Neuron (in vitro differentiated cells): ENCODE results near the gene KLHL3.

Source experiments
- H2AFZ ChIP-seq: one replicate; pipeline ENCODE4 v1.6.1; 2013; ENCODE audit warnings: low read depth, mild to moderate bottlenecking, inconsistent platforms, low read length, moderate library complexity
- H3K27me3 ChIP-seq: one replicate; pipeline ENCODE4 v1.6.1; 2013; ENCODE audit warnings: low read length; ENCODE audit not compliant: insufficient read depth
- H3K36me3 ChIP-seq: one replicate; pipeline ENCODE4 v1.6.1; 2013; ENCODE audit warnings: low read length; ENCODE audit not compliant: insufficient read depth
- H3K4me1 ChIP-seq: one replicate; pipeline ENCODE4 v1.6.1; 2013; ENCODE audit warnings: low read length; ENCODE audit not compliant: insufficient read depth
- H3K4me3 ChIP-seq: 2 replicates; pipeline ENCODE4 v1.5.1; 2013; ENCODE audit warnings: mild to moderate bottlenecking, low read length, moderate library complexity
- H3K9me3 ChIP-seq: one replicate; pipeline ENCODE4 v1.6.1; 2013; ENCODE audit warnings: low read length

KLHL3 gene

GRCh38 chr5:137598399-137598798, 137.5 kb downstream of the KLHL3 start:
- no peak overlapping the region for H2AFZ ChIP-seq
- no peaks in the 10 kb centered on the region for H3K36me3 ChIP-seq
- no peaks in the 10 kb centered on the region for H3K4me1 ChIP-seq
- H3K4me3 ChIP-seq = no peak overlapping the region
- H3K9me3 ChIP-seq = no peaks in the 10 kb centered on the region
- peaks cover 30% of the 10 kb centered on the region for H3K27me3 ChIP-seq

- Histone ChIP-seq H3K27me3 (peaks cover 22% of the 10 kb centered on the region), H2AFZ (no peak overlapping the region), H3K9me3 (no peaks in the 10 kb centered on the region), H3K4me1 (no peaks in the 10 kb centered on the region), H3K36me3 (no peaks in the 10 kb centered on the region), H3K4me3 (no peak overlapping the region)
Measured at GRCh38 chr5:137596941-137597340, 138.9 kb downstream of the KLHL3 start.

GRCh38 chr5:137595396-137596079, 140.4 kb downstream of the KLHL3 start:
- peaks cover 12% of the 10 kb centered on the region for H3K27me3 ChIP-seq
- no peaks in the 10 kb centered on the region for H3K36me3 ChIP-seq
- no peak overlapping the region for H3K4me3 ChIP-seq
- no peaks in the 10 kb centered on the region for H3K9me3 ChIP-seq
- no peaks in the 10 kb centered on the region for H3K4me1 ChIP-seq
- H2AFZ ChIP-seq = no peak overlapping the region

DNA sequence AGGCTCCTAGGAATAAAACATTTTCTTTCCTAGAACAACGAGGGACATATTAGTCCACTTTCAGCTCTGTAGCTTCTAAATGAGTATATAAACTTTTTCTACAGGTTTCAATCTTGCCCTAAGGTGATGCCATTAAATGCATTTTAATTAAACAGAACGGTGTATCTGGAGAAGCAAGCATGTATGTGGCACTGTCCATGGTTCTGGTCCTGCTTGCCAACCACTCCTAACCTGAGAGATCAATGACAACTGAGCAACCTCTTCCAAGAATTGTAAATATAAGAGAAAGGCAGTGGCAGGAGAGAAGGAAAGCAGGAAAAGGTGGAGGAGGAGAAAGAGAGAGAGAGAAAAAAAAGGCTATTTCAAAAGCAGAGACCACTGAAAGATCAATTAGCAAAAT, 141.2 kb downstream of the KLHL3 start:
- H3K9me3 ChIP-seq = no peaks in the 10 kb centered on the region
- H3K4me3 ChIP-seq = no peak overlapping the region
- H3K27me3 ChIP-seq = peaks cover 13% of the 10 kb centered on the region
- H3K36me3 ChIP-seq = no peaks in the 10 kb centered on the region
- no peaks in the 10 kb centered on the region for H3K4me1 ChIP-seq
- no peak overlapping the region for H2AFZ ChIP-seq

GRCh38 chr5:137592317-137592716, 143.6 kb downstream of the KLHL3 start:
- no peaks in the 10 kb centered on the region for H3K4me1 ChIP-seq
- H3K4me3 ChIP-seq = no peak overlapping the region
- H2AFZ ChIP-seq = no peak overlapping the region
- H3K9me3 ChIP-seq = no peaks in the 10 kb centered on the region
- H3K27me3 ChIP-seq = peaks cover 6% of the 10 kb centered on the region
- no peaks in the 10 kb centered on the region for H3K36me3 ChIP-seq

DNA sequence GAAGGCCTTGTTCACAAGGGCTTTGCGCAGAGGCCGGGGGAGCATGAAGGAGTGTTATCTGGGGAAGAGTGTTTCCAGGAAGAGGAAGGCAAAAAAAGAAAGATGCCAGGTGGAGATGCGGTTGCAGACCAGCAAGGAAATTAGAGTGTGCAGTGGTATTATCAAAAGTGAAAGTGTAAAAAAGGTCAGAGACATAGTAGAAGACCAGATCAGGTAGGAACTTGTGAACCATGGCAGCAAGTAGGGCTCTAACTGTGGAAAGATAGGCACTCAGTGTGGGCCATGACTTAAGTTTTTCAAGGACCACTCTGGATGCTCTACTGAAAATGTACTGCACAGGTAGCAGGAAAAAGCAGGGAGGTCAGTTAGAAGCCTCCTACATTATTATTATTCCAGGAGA, 146.7 kb downstream of the KLHL3 start:
- Histone ChIP-seq H3K27me3 (peaks cover 2% of the 10 kb centered on the region), H2AFZ (no peak overlapping the region), H3K4me3 (no peak overlapping the region), H3K4me1 (no peaks in the 10 kb centered on the region), H3K9me3 (no peaks in the 10 kb centered on the region), H3K36me3 (no peaks in the 10 kb centered on the region)

GRCh38 chr5:137587919-137588318, 148.0 kb downstream of the KLHL3 start:
- H3K4me1 ChIP-seq = no peaks in the 10 kb centered on the region
- H3K4me3 ChIP-seq = no peak overlapping the region
- no peaks in the 10 kb centered on the region for H3K36me3 ChIP-seq
- peaks cover 7% of the 10 kb centered on the region for H3K27me3 ChIP-seq
- no peak overlapping the region for H2AFZ ChIP-seq
- no peaks in the 10 kb centered on the region for H3K9me3 ChIP-seq

DNA sequence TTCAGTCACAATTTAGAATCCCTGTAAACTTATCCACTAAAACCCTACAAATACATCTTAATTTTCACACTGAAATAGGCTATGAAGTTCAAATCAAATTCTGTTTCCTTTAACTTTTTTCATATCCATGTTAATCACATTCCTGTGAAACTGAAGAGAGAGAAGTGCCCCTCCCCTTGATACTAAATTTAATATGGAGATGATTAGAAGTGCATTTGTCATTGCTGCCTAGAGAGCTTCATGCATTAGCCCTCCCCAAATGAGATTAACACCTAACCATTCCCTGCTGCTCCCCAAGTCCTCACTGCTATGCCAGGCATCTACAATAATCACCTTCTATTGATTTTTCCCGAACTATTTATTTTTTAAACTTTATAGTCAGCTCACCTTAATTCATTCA, 151.6 kb downstream of the KLHL3 start:
- Histone ChIP-seq H3K9me3 (no peaks in the 10 kb centered on the region), H3K36me3 (no peaks in the 10 kb centered on the region), H3K27me3 (peaks cover 5% of the 10 kb centered on the region), H3K4me3 (no peak overlapping the region), H2AFZ (no peak overlapping the region), H3K4me1 (no peaks in the 10 kb centered on the region)

DNA sequence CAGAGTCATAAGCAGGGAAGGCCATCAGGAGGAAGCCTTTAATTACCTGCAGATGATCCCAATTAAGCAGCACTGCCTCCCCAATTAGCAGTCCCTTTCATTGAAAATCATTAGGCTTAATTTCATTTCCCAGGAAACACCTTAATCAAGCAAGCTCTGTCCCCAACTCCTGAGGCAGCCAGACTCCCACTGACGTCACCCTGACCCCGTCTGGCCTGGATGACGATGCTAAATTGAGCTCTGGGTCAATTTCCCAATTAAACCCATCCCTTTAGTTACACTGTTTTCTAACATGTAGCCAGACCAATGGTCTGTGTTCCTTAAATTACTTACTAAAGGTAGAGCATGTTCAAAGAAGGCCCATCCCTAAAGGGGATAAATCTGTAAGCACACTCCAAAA, 152.8 kb downstream of the KLHL3 start:
- Histone ChIP-seq H3K9me3 (no peaks in the 10 kb centered on the region), H3K27me3 (peaks cover 5% of the 10 kb centered on the region), H3K4me1 (no peaks in the 10 kb centered on the region), H3K36me3 (no peaks in the 10 kb centered on the region), H2AFZ (no peak overlapping the region), H3K4me3 (no peak overlapping the region)

- Histone ChIP-seq H2AFZ (no peak overlapping the region), H3K36me3 (no peaks in the 10 kb centered on the region), H3K4me3 (no peak overlapping the region), H3K9me3 (no peaks in the 10 kb centered on the region), H3K4me1 (no peaks in the 10 kb centered on the region), H3K27me3 (peaks cover 5% of the 10 kb centered on the region)
Measured at GRCh38 chr5:137582218-137582617, 153.7 kb downstream of the KLHL3 start.

- Histone ChIP-seq H2AFZ (no peak overlapping the region), H3K27me3 (peaks cover 5% of the 10 kb centered on the region), H3K36me3 (no peaks in the 10 kb centered on the region), H3K4me3 (no peak overlapping the region), H3K9me3 (no peaks in the 10 kb centered on the region), H3K4me1 (no peaks in the 10 kb centered on the region)
Measured at GRCh38 chr5:137581776-137582175, 154.1 kb downstream of the KLHL3 start.

DNA sequence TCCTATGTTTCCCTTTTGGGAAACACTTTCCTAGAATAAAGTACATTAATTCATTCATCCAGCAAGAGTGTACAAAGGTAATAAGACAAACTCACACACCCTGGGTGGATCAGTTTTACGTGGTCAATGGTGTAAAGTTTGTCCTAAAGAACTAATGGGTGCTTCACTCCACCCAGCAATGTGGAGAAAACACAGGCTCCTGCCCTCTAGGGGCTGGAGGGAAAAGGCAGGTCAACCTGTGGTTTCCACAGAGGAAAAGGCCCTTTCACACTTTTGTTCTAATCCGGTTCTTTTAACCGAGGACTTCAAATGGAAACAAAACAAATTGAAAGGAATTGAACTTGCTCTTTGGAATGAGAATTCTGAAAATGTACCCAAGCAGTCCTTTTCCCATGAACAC, 155.9 kb downstream of the KLHL3 start:
- no peak overlapping the region for H2AFZ ChIP-seq
- no peaks in the 10 kb centered on the region for H3K4me1 ChIP-seq
- no peak overlapping the region for H3K4me3 ChIP-seq
- H3K9me3 ChIP-seq = no peaks in the 10 kb centered on the region
- peaks cover 5% of the 10 kb centered on the region for H3K27me3 ChIP-seq
- H3K36me3 ChIP-seq = no peaks in the 10 kb centered on the region

GRCh38 chr5:137575847-137576246, 160.0 kb downstream of the KLHL3 start:
- no peaks in the 10 kb centered on the region for H3K4me1 ChIP-seq
- H2AFZ ChIP-seq = no peak overlapping the region
- no peaks in the 10 kb centered on the region for H3K36me3 ChIP-seq
- no peaks in the 10 kb centered on the region for H3K9me3 ChIP-seq
- H3K4me3 ChIP-seq = no peak overlapping the region
- H3K27me3 ChIP-seq = peaks cover 5% of the 10 kb centered on the region

DNA sequence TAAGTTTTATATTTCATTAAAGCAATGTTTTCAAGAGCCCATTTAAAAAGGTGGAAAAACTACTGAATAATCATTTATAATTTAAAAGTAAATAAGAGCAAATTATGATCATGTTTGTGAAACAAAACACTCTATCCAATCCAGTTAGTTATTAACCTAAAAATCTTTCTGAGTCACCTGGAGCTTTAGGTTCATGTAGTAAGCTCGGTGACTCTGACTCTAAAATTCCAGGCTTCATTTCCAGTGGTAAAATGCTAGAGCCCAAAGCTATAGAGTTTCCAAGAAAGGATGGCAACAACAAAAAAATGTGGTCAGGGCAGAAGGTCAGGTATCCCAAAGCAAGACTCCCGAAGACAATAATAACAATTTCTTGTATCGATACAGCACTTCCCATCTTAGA, 160.7 kb downstream of the KLHL3 start:
- H3K4me1 ChIP-seq = no peaks in the 10 kb centered on the region

More for the DNA sequence above, 160.7 kb downstream of the KLHL3 start:
- no peak overlapping the region for H2AFZ ChIP-seq
- no peak overlapping the region for H3K4me3 ChIP-seq
- H3K9me3 ChIP-seq = no peaks in the 10 kb centered on the region
- H3K27me3 ChIP-seq = peaks cover 5% of the 10 kb centered on the region
- no peaks in the 10 kb centered on the region for H3K36me3 ChIP-seq
